ENCODE measurements around the gene ABHD18.
A peak's percentile ranks its signal among the peaks of the same experiment; 100 is the strongest.
"Not testable (repeated sequence)": the region's sequence is repeated elsewhere in the genome, so short reads cannot be mapped to it uniquely, and the experiment has no call there.

The ABHD18 gene

GRCh38 chr4:127965062-127965802, at the start of gene ABHD18, which contains the start of gene MFSD8:
Gene ABHD18 (plus strand): TSS chr4:127965406. CDS start chr4:127982956, 17,550 bp downstream.
Gene MFSD8 (minus strand): TSS chr4:127965173. CDS start chr4:127965133, 40 bp downstream.
- Mint-ChIP-seq H3K27ac (peak within 1 kb of the TSS; percentile 99), H3K27me3 (no peaks in the 10 kb centered on the region), H3K4me3 (peak within 1 kb of the TSS; percentile 96), H3K4me1 (peaks cover 42% of the 10 kb centered on the region), H3K36me3 (peaks cover 18% of the 10 kb centered on the region), H3K9me3 (no peaks in the 10 kb centered on the region)
- peak; percentile 100 for DNase-seq
- CTCF ChIA-PET = interaction anchor here (0.6 to 1.5 kb wide), 3 partner anchors 13 to 121 kb away, joined by 3 read pairs; partner anchors contain the start of gene LARP1B

- peaks cover 4% of the 10 kb centered on the region for H3K27me3 Mint-ChIP-seq
- no peak overlapping the region for H3K4me3 Mint-ChIP-seq
- no peak for DNase-seq
- no peaks in the 10 kb centered on the region for H3K4me1 Mint-ChIP-seq
- no peaks in the 10 kb centered on the region for H3K9me3 Mint-ChIP-seq
- H3K36me3 Mint-ChIP-seq = peaks cover 20% of the 10 kb centered on the region
- H3K27ac Mint-ChIP-seq = no peak overlapping the region
- CTCF ChIA-PET = no interaction called here
These were observed 48.7 kb upstream of the ABHD18 start for GRCh38 chr4:127916512-127916911.

- H3K9me3 Mint-ChIP-seq = no peaks in the 10 kb centered on the region
- peaks cover 4% of the 10 kb centered on the region for H3K27me3 Mint-ChIP-seq
- DNase-seq = no peak
- no peaks in the 10 kb centered on the region for H3K4me1 Mint-ChIP-seq
- H3K27ac Mint-ChIP-seq = no peak overlapping the region
- CTCF ChIA-PET = no interaction called here
- no peak overlapping the region for H3K4me3 Mint-ChIP-seq
- peaks cover 20% of the 10 kb centered on the region for H3K36me3 Mint-ChIP-seq
These were observed 48.1 kb upstream of the ABHD18 start for GRCh38 chr4:127917151-127917550.

- H3K27ac Mint-ChIP-seq = no peak overlapping the region
These were observed 44.7 kb upstream of the ABHD18 start for GRCh38 chr4:127920521-127920920.

GRCh38 chr4:127922226-127922625, 43.0 kb upstream of the ABHD18 start:
- peaks cover 29% of the 10 kb centered on the region for H3K36me3 Mint-ChIP-seq
- no peak overlapping the region for H3K27ac Mint-ChIP-seq
- no peaks in the 10 kb centered on the region for H3K4me1 Mint-ChIP-seq
- no peak for DNase-seq
- no peak overlapping the region for H3K4me3 Mint-ChIP-seq
- CTCF ChIA-PET = no interaction called here
- H3K9me3 Mint-ChIP-seq = no peaks in the 10 kb centered on the region
- H3K27me3 Mint-ChIP-seq = no peaks in the 10 kb centered on the region

More at GRCh38 chr4:127920521-127920920, 44.7 kb upstream of the ABHD18 start:
- Mint-ChIP-seq H3K36me3 (peaks cover 26% of the 10 kb centered on the region), H3K9me3 (no peaks in the 10 kb centered on the region), H3K4me3 (no peak overlapping the region), H3K4me1 (no peaks in the 10 kb centered on the region), H3K27me3 (no peaks in the 10 kb centered on the region)
- no peak for DNase-seq
- CTCF ChIA-PET = no interaction called here

- CTCF ChIA-PET, DNase-seq, H3K27me3 Mint-ChIP-seq, H3K9me3 Mint-ChIP-seq, H3K27ac Mint-ChIP-seq, H3K4me3 Mint-ChIP-seq, H3K4me1 Mint-ChIP-seq: not testable (repeated sequence)
- peaks cover 25% of the 10 kb centered on the region for H3K36me3 Mint-ChIP-seq
These were observed 39.5 kb upstream of the ABHD18 start for GRCh38 chr4:127925720-127926119.

- no peak for DNase-seq
- H3K27ac Mint-ChIP-seq = no peak overlapping the region
- CTCF ChIA-PET = no interaction called here
- no peaks in the 10 kb centered on the region for H3K9me3 Mint-ChIP-seq
- no peak overlapping the region for H3K4me3 Mint-ChIP-seq
- no peaks in the 10 kb centered on the region for H3K27me3 Mint-ChIP-seq
- H3K4me1 Mint-ChIP-seq = no peaks in the 10 kb centered on the region
- H3K36me3 Mint-ChIP-seq = peaks cover 16% of the 10 kb centered on the region
These were observed 35.0 kb upstream of the ABHD18 start for GRCh38 chr4:127930175-127930574.

GRCh38 chr4:127931836-127932235, 33.4 kb upstream of the ABHD18 start:
- H3K4me1 Mint-ChIP-seq, DNase-seq, H3K9me3 Mint-ChIP-seq, H3K27me3 Mint-ChIP-seq, H3K27ac Mint-ChIP-seq, H3K36me3 Mint-ChIP-seq, H3K4me3 Mint-ChIP-seq, CTCF ChIA-PET: not testable (repeated sequence)

GRCh38 chr4:127936974-127937373, 28.2 kb upstream of the ABHD18 start:
- DNase-seq = no peak
- Mint-ChIP-seq H3K4me3 (no peak overlapping the region), H3K27me3 (no peaks in the 10 kb centered on the region), H3K9me3 (no peaks in the 10 kb centered on the region), H3K4me1 (no peaks in the 10 kb centered on the region), H3K27ac (no peak overlapping the region), H3K36me3 (peaks cover 10% of the 10 kb centered on the region)
- CTCF ChIA-PET = no interaction called here

- Mint-ChIP-seq H3K36me3 (peaks cover 13% of the 10 kb centered on the region), H3K4me3 (no peak overlapping the region), H3K9me3 (no peaks in the 10 kb centered on the region), H3K4me1 (peaks cover under 1% of the 10 kb centered on the region), H3K27ac (no peak overlapping the region), H3K27me3 (no peaks in the 10 kb centered on the region)
- no peak for DNase-seq
- CTCF ChIA-PET = no interaction called here
These were observed 8.1 kb upstream of the ABHD18 start for GRCh38 chr4:127957105-127957504.

GRCh38 chr4:127959794-127960193, 5.4 kb upstream of the ABHD18 start:
- H3K9me3 Mint-ChIP-seq = no peaks in the 10 kb centered on the region
- H3K4me3 Mint-ChIP-seq = no peak overlapping the region
- H3K27me3 Mint-ChIP-seq = no peaks in the 10 kb centered on the region
- H3K27ac Mint-ChIP-seq = no peak overlapping the region
- no peak for DNase-seq
- peaks cover 17% of the 10 kb centered on the region for H3K4me1 Mint-ChIP-seq
- H3K36me3 Mint-ChIP-seq = peaks cover 17% of the 10 kb centered on the region
- CTCF ChIA-PET = no interaction called here

GRCh38 chr4:127963633-127964398, 1.4 kb upstream of the ABHD18 start:
- CTCF ChIA-PET, H3K9me3 Mint-ChIP-seq, H3K27me3 Mint-ChIP-seq: not testable (repeated sequence)
- H3K4me3 Mint-ChIP-seq = peak overlapping the region; percentile 75
- peaks cover 18% of the 10 kb centered on the region for H3K36me3 Mint-ChIP-seq
- peaks cover 40% of the 10 kb centered on the region for H3K4me1 Mint-ChIP-seq
- peak overlapping the region; percentile 77 for H3K27ac Mint-ChIP-seq
- DNase-seq = peak; percentile 26

- Mint-ChIP-seq H3K4me1 (peaks cover 42% of the 10 kb centered on the region), H3K4me3 (peak overlapping the region; percentile 96), H3K36me3 (peaks cover 18% of the 10 kb centered on the region), H3K27ac (peak overlapping the region; percentile 99)
- CTCF ChIA-PET, H3K9me3 Mint-ChIP-seq, H3K27me3 Mint-ChIP-seq: not testable (repeated sequence)
- DNase-seq = peak; percentile 49
These were observed 662 bp upstream of the ABHD18 start for GRCh38 chr4:127964426-127965061.

GRCh38 chr4:127965803-127966175, 583 bp downstream of the ABHD18 start:
- Mint-ChIP-seq H3K27me3 (no peaks in the 10 kb centered on the region), H3K36me3 (peaks cover 18% of the 10 kb centered on the region), H3K4me1 (peaks cover 43% of the 10 kb centered on the region), H3K9me3 (no peaks in the 10 kb centered on the region), H3K27ac (peak overlapping the region; percentile 99), H3K4me3 (peak overlapping the region; percentile 96)
- DNase-seq = peak; percentile 81
- CTCF ChIA-PET = interaction anchor here (1.3 to 1.5 kb wide), 2 partner anchors 13 to 95 kb away, joined by 3 read pairs; partner anchors contain the start of gene LARP1B

Measured in activated naive CD4-positive, alpha-beta T cell treated with anti-CD3 and anti-CD28 coated beads, Interleukin-2, amount 10 ng/mL, durations not matched to agents 7 days and 5 days (primary cell).